Adrenal gland (tissue), 12 donors: ENCODE measurements around the gene FBXL20. TPM values are rescaled to one million over a fixed set of nuclear protein-coding genes. Genes with fewer than 3 reads are reported as not detected.
"Not testable (repeated sequence)": the region's sequence is repeated elsewhere in the genome, so short reads cannot be mapped to it uniquely, and the experiment has no call there.

ENCODE experiments used
- DNase-seq, 7 donors: peaks; one replicate each; pipeline ENCODE4 v3.0.0-alpha.2; 2019 to 2020
- H3K27ac ChIP-seq, 5 donors: fragments of 200-600 bp; sonication (generic) in 4 of 5; 1 replicate in 3 of 5; 2 replicates in 2 of 5; pipeline versions ENCODE4 v1.5.1 to v1.8.0; 2016 to 2020; ENCODE audit warnings: mild to moderate bottlenecking in 1 of 5
- H3K27me3 ChIP-seq: fragments of 200-600 bp; 2 replicates; pipeline ENCODE4 v1.8.0; 2021
- H3K36me3 ChIP-seq, 2 donors: fragments of 200-600 bp; replicated peaks in 1 of 2; 1 replicate in 1 of 2; 2 replicates in 1 of 2; pipeline versions ENCODE4 v1.5.1 to v1.8.0; 2018 to 2022
- H3K4me1 ChIP-seq, 2 donors: fragments of 200-600 bp; replicated peaks in 1 of 2; 1 replicate in 1 of 2; 2 replicates in 1 of 2; pipeline versions ENCODE4 v1.5.1 to v1.8.0; 2018 to 2021
- H3K4me3 ChIP-seq, 4 donors: fragments of 200-600 bp; sonication (generic) in 3 of 4; one replicate each; pipeline ENCODE4 v1.5.1; 2016 to 2018
- H3K9me3 ChIP-seq, 3 donors: fragments of 200-600 bp; sonication (generic) in 1 of 3; replicated peaks in 1 of 3; 1 replicate in 2 of 3; 2 replicates in 1 of 3; pipeline versions ENCODE4 v1.5.1 to v1.8.0; 2016 to 2021
- POLR2A ChIP-seq, 2 donors: fragments of 450-650 bp; IDR thresholded peaks; one replicate each; pipeline ENCODE4 v1.6.1; 2017; ENCODE audit warnings: antibody characterized with exemption in 2 of 2, mild to moderate bottlenecking in 2 of 2, moderate library complexity in 1 of 2
- WGBS, 4 donors: extraction: QIAGEN DNeasy Blood & Tissue Kit in 2 of 4; methylation state at CpG; one replicate each; pipeline versions ENCODE4 v1.1.5 to v1.1.7; 2013 to 2017; 5-methylcytosine and 5-hydroxymethylcytosine counted together
- intact Hi-C, 2 donors: fragments of 100-400 bp; cut with DNase I; formaldehyde crosslinking; loops; one replicate each; pipeline versions ENCODE4 v1.14.1 to v1.15.0; 2022 to 2023
- polyA plus RNA-seq, 3 donors: library from polyadenylated mRNA; stranded (reverse); fragments of 200-250 nt in 2 of 3; fragments of 350-450 nt in 1 of 3; fragmentation: Illumina TruSeq in 1 of 3; extraction: RNeasy Lipid Tissue Mini Kit (QIAGEN cat#74804) in 1 of 3; gene quantifications; one replicate each; pipeline ENCODE4 v1.2.3, GENCODE V29; 2013 to 2014
- total RNA-seq, 9 donors: library from RNA; depleted of rRNA in 4 of 9; stranded (reverse); fragments of >200 nt in 4 of 9; fragments of 120-200 nt in 1 of 9; fragmentation: NEBNext Ultra II Directional in 1 of 9; extraction: Animal tissue kit (Norgen Biotek cat#: 25700) in 1 of 9; gene quantifications; one replicate each; pipeline versions ENCODE4 v1.1.0 to v1.2.4, GENCODE V29; 2013 to 2023
- TF ChIP-seq, protein P1 (sequence below), 6 experiments: fragments of 450-650 bp in 4 of 6; fragments of 200-600 bp in 2 of 6; sonication (generic) in 1 of 6; IDR thresholded peaks; 1 replicate in 5 of 6; 2 replicates in 1 of 6; pipeline versions ENCODE4 v1.5.1 to v1.8.0; 2016 to 2021; ENCODE audit warnings: antibody characterized with exemption in 6 of 6, mild to moderate bottlenecking in 2 of 6, moderate library complexity in 1 of 6
- donor health status: healthy with polysubstance abuse.
- donor health status: Bipolar disorder and iron deficiency.
- donor health status: DM: yes; HTN: yes; CAD: no.
- donor health status: DM: no; HTN: no; CAD: no.
- donor health status: DM: no; HTN: no; CAD: no.
- donor health status: DM: yes; HTN: yes; CAD: no.

Gene FBXL20
- total and polyA plus RNA-seq, 12 donors = 3.7 to 41.5 (median 17.3) TPM

DNA sequence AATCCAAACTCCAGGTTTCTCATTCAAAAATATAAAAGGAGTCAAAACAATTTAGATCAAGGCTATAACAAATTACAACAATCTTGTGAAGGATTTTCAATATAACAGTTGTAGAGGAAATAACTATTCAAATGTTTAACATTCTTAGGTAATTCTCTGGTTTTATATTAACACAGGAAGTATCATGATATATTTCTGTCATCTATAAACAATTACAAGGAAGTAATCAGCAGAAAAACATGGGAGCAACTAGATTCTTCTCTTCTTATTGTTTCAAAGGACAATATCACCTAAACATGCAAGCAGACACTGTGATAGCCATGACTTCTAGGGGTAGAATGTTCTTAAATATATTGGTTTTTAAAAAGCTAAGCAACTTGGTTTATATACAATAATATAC lies 49.9 kb downstream of the FBXL20 start:
- Histone ChIP-seq H3K4me1 (peaks cover 0 to 21% of the 10 kb centered on the region in 2 donors), H3K27ac (no peak overlapping the region), H3K36me3 (no peaks in the 10 kb centered on the region), H3K9me3 (no peaks in the 10 kb centered on the region), H3K4me3 (no peak overlapping the region), H3K27me3 (no peaks in the 10 kb centered on the region)
- TF ChIP-seq, protein P1, sequence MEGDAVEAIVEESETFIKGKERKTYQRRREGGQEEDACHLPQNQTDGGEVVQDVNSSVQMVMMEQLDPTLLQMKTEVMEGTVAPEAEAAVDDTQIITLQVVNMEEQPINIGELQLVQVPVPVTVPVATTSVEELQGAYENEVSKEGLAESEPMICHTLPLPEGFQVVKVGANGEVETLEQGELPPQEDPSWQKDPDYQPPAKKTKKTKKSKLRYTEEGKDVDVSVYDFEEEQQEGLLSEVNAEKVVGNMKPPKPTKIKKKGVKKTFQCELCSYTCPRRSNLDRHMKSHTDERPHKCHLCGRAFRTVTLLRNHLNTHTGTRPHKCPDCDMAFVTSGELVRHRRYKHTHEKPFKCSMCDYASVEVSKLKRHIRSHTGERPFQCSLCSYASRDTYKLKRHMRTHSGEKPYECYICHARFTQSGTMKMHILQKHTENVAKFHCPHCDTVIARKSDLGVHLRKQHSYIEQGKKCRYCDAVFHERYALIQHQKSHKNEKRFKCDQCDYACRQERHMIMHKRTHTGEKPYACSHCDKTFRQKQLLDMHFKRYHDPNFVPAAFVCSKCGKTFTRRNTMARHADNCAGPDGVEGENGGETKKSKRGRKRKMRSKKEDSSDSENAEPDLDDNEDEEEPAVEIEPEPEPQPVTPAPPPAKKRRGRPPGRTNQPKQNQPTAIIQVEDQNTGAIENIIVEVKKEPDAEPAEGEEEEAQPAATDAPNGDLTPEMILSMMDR (IDR thresholded peaks at IDR 0.05) = no peak
- DNase-seq = no peak
- intact Hi-C loops = no loop called here

DNA sequence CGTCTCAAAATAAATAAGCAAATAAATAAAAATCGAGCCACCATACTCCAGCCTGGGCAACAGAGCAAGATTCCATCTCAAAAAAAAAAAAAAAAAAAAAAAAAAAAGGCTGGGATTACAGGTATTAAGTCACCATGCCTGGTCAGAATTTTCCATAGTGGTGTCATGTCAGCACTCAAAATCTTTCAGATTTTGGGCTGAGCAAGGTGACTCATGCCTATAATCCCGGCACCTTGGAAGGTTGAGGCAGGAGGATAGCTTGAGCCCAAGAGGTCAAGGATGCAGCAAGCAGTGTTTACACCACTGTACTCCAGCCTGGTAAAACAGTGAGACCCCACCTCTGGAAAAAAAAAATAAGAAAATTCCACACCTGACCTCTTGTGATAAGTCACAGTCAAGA lies 52.2 kb downstream of the FBXL20 start:
- no peak overlapping the region for H3K4me3 ChIP-seq
- H3K27ac ChIP-seq = no peak overlapping the region
- no peaks in the 10 kb centered on the region for H3K27me3 ChIP-seq
- TF ChIP-seq, protein P1 (IDR thresholded peaks at IDR 0.05) = no peak
- TF ChIP-seq POLR2A (IDR thresholded peaks at IDR 0.05) = no peak
- H3K9me3 ChIP-seq = no peaks in the 10 kb centered on the region
- no peaks in the 10 kb centered on the region for H3K36me3 ChIP-seq
- intact Hi-C loops = no loop called here
- peaks cover 0 to 21% of the 10 kb centered on the region in 2 donors for H3K4me1 ChIP-seq
- no peak for DNase-seq
- WGBS, 4 donors = 61 to 84% (median 80%) methylated on average over 3 of the region's 3 CpGs

DNA sequence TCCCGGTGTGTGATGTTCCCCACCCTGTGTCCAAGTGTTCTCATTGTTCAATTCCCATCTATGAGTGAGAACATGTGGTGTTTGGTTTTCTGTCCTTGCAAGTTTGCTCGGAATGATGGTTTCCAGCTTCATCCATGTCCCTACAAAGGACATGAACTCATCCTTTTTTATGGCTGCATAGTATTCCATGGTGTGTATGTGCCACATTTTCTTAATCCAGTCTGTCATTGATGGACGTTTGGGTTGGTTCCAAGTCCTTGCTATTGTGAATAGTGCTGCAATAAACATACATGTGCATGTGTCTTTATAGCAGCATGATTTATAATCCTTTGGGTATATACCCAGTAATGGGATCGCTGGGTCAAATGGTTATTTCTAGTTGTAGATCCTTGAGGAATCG lies 54.6 kb downstream of the FBXL20 start:
- H3K9me3 ChIP-seq, H3K36me3 ChIP-seq, H3K27ac ChIP-seq, H3K4me3 ChIP-seq, intact Hi-C loops, H3K4me1 ChIP-seq, DNase-seq, H3K27me3 ChIP-seq: not testable (repeated sequence)
- 88 to 99% (median 94%) methylated on average over 4 to 5 of the region's 5 CpGs for WGBS, 4 donors

DNA sequence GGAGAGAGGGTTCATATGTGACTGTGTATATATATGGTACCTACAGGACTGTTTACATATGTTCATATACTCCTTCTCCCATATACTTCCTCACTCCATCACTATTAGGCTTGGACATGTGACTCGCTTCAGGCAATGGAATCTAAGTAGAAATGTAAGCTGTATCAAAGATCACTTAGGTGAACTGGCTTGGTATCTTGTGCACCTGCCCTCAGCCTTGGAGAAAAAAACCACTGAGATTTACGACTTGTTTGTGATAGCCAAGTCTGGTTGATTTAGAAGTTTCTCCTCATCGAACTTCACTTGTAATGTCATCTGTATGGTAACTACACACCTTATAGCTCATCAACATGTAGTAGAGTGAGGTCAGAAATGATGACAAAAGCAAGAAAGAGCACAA lies 59.9 kb downstream of the FBXL20 start:
- no peaks in the 10 kb centered on the region for H3K9me3 ChIP-seq
- H3K4me3 ChIP-seq = no peak overlapping the region
- intact Hi-C loops = no loop called here
- DNase-seq = no peak
- H3K27ac ChIP-seq = no peak overlapping the region
- no peaks in the 10 kb centered on the region for H3K36me3 ChIP-seq
- TF ChIP-seq POLR2A (IDR thresholded peaks at IDR 0.05) = no peak
- TF ChIP-seq, protein P1 (IDR thresholded peaks at IDR 0.05) = no peak
- 79 to 89% (median 85%) methylated on average over 3 of the region's 3 CpGs for WGBS, 4 donors
- H3K4me1 ChIP-seq = no peaks in the 10 kb centered on the region
- H3K27me3 ChIP-seq = no peaks in the 10 kb centered on the region

DNA sequence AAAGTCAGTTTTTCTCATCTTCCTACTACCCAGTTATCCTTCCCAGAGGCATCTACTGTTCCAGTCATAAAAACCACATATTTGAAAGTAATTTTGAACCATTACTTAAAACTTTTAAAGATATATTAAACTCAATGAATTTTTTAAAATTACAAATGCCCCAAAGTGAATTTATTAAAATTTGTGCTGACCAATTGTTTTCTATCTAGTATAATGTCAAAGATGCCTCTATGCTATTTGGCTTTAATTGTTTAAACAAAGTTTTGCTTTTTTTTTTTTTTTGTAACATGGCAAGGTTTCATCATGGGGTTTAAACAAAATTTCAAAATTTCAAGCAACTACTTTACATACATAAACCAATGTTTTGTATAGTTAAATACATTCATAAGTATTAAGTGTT lies 60.7 kb downstream of the FBXL20 start:
- intact Hi-C loops = no loop called here
- Histone ChIP-seq H3K4me1 (no peaks in the 10 kb centered on the region), H3K27me3 (no peaks in the 10 kb centered on the region), H3K36me3 (no peaks in the 10 kb centered on the region), H3K4me3 (no peak overlapping the region), H3K9me3 (no peaks in the 10 kb centered on the region), H3K27ac (no peak overlapping the region)
- DNase-seq = no peak
- no peak for TF ChIP-seq POLR2A (IDR thresholded peaks at IDR 0.05)
- TF ChIP-seq, protein P1 (IDR thresholded peaks at IDR 0.05) = no peak
